SK-N-SH treated with all-trans-retinoic acid at 6 μM for 48 hours (cell line): ENCODE measurements around the gene USP49.

Experiments
- ATAC-seq: fragments of 200-7000 bp; cut with Tn5 transposase; 3 replicates; pipeline ENCODE4 v1.9.1; 2020; ENCODE audit warnings: mild to moderate bottlenecking, moderate library complexity
- ARNTL ChIP-seq: fragments of 450-650 bp; formaldehyde crosslinking; IDR thresholded peaks from 2 replicates; pipeline ENCODE4 v1.5.0; 2020; ENCODE audit warnings: low read depth, mild to moderate bottlenecking, moderate library complexity, borderline replicate concordance
- CREB5 ChIP-seq: fragments of 250-450 bp; sonication (Bioruptor Pico); IDR thresholded peaks from 2 replicates; pipeline ENCODE4 v1.5.1; 2020; ENCODE audit warnings: low read depth, mild to moderate bottlenecking, moderate library complexity
- CSRNP3 ChIP-seq: fragments of 250-450 bp; sonication (Bioruptor Pico); IDR thresholded peaks from 2 replicates; pipeline ENCODE4 v1.5.1; 2021; ENCODE audit warnings: mild to moderate bottlenecking, moderate library complexity
- ESRRG ChIP-seq: fragments of 250-450 bp; sonication (Bioruptor Pico); IDR thresholded peaks from 2 replicates; pipeline ENCODE4 v1.6.1; 2021; ENCODE audit warnings: mild to moderate bottlenecking
- GLIS3 ChIP-seq: fragments of 250-450 bp; sonication (Bioruptor Pico); IDR thresholded peaks from 2 replicates; pipeline ENCODE4 v1.5.0; 2020; ENCODE audit warnings: mild to moderate bottlenecking, moderate library complexity
- ISL1 ChIP-seq: fragments of 250-450 bp; sonication (Bioruptor Pico); IDR thresholded peaks from 2 replicates; pipeline ENCODE4 v2.1.2; 2022; ENCODE audit warnings: mild to moderate bottlenecking, moderate library complexity
- OSR1 ChIP-seq: fragments of 250-450 bp; sonication (Bioruptor Pico); IDR thresholded peaks from 2 replicates; pipeline ENCODE4 v1.8.0; 2022; ENCODE audit warnings: moderate library complexity, mild to moderate bottlenecking, inconsistent platforms
- PATZ1 ChIP-seq: fragments of 250-450 bp; sonication (Bioruptor Pico); IDR thresholded peaks from 2 replicates; pipeline ENCODE4 v1.8.0; 2020; ENCODE audit warnings: mild to moderate bottlenecking, moderate library complexity, borderline replicate concordance
- POU6F1 ChIP-seq: fragments of 250-450 bp; sonication (Bioruptor Pico); IDR thresholded peaks from 2 replicates; pipeline ENCODE4 v1.8.0; 2021; ENCODE audit warnings: low read depth, mild to moderate bottlenecking, moderate library complexity, borderline replicate concordance
- PPARA ChIP-seq: fragments of 250-450 bp; sonication (Bioruptor Pico); IDR thresholded peaks from 2 replicates; pipeline ENCODE4 v1.5.0; 2020; ENCODE audit warnings: mild to moderate bottlenecking, borderline replicate concordance
- RARB ChIP-seq: fragments of 250-450 bp; sonication (Bioruptor Pico); IDR thresholded peaks from 2 replicates; pipeline ENCODE4 v1.8.0; 2021; ENCODE audit warnings: mild to moderate bottlenecking, moderate library complexity
- SNAI2 ChIP-seq: fragments of 250-450 bp; sonication (Bioruptor Pico); IDR thresholded peaks from 2 replicates; pipeline ENCODE4 v1.5.0; 2020; ENCODE audit warnings: mild to moderate bottlenecking, moderate library complexity
- TCF4 ChIP-seq: fragments of 250-450 bp; sonication (Bioruptor Pico); IDR thresholded peaks from 2 replicates; pipeline ENCODE4 v1.8.0; 2021; ENCODE audit warnings: mild to moderate bottlenecking, moderate library complexity, borderline replicate concordance
- TOX ChIP-seq: fragments of 250-450 bp; sonication (Bioruptor Pico); IDR thresholded peaks from 2 replicates; pipeline ENCODE4 v1.8.0; 2021; ENCODE audit warnings: mild to moderate bottlenecking, moderate library complexity, borderline replicate concordance
- ZC3H10 ChIP-seq: fragments of 250-450 bp; sonication (Bioruptor Pico); IDR thresholded peaks from 2 replicates; pipeline ENCODE4 v1.5.1; 2021; ENCODE audit warnings: mild to moderate bottlenecking, moderate library complexity
- ZFP30 ChIP-seq: fragments of 450-650 bp; formaldehyde crosslinking; IDR thresholded peaks from 2 replicates; pipeline ENCODE4 v1.5.0; 2022; ENCODE audit warnings: mild to moderate bottlenecking, moderate library complexity
- ZNF565 ChIP-seq: fragments of 450-650 bp; formaldehyde crosslinking; conservative IDR thresholded peaks from 2 replicates; pipeline ENCODE4 v1.5.0; 2020; ENCODE audit warnings: low read depth, mild to moderate bottlenecking, moderate library complexity
- ZNF70 ChIP-seq: fragments of 450-650 bp; formaldehyde crosslinking; IDR thresholded peaks from 2 replicates; pipeline ENCODE4 v1.5.0; 2020; ENCODE audit warnings: mild to moderate bottlenecking, moderate library complexity
- ZNF8 ChIP-seq: fragments of 450-650 bp; formaldehyde crosslinking; IDR thresholded peaks from 2 replicates; pipeline ENCODE4 v1.5.0; 2020; ENCODE audit warnings: mild to moderate bottlenecking, moderate library complexity

USP49 gene

GRCh38 chr6:41909727-41910126 is 14.6 kb upstream of the USP49 start (continued):
- TF ChIP-seq POU6F1 (CRISPR knock-in tag) (no peak), SNAI2 (no peak), ZNF8 (CRISPR knock-in tag) (no peak), ZNF565 (CRISPR knock-in tag) (no peak), ZFP30 (CRISPR knock-in tag) (no peak), TCF4 (CRISPR knock-in tag) (no peak), PPARA (CRISPR knock-in tag) (no peak)

- TF ChIP-seq ZFP30 (CRISPR knock-in tag), result no peak
- no peak for TF ChIP-seq ISL1
- TF ChIP-seq POU6F1 (CRISPR knock-in tag), result no peak
- TF ChIP-seq OSR1 (CRISPR knock-in tag), result no peak
- no peak for TF ChIP-seq CSRNP3
- TF ChIP-seq ESRRG (CRISPR knock-in tag), result no peak
- no peak for TF ChIP-seq TCF4 (CRISPR knock-in tag)
- no peak for TF ChIP-seq CREB5 (CRISPR knock-in tag)
These were observed 6.8 kb upstream of the USP49 start for GRCh38 chr6:41901882-41902519.

GRCh38 chr6:41900861-41901260 is 5.7 kb upstream of the USP49 start:
- TF ChIP-seq GLIS3 (no peak), CREB5 (CRISPR knock-in tag) (no peak), TOX (CRISPR knock-in tag) (no peak), ZNF70 (CRISPR knock-in tag) (no peak), PPARA (CRISPR knock-in tag) (no peak), ESRRG (CRISPR knock-in tag) (no peak), SNAI2 (no peak), PATZ1 (CRISPR knock-in tag) (no peak), ZNF8 (CRISPR knock-in tag) (no peak), ARNTL (no peak), RARB (CRISPR knock-in tag) (no peak), ZC3H10 (no peak), POU6F1 (CRISPR knock-in tag) (no peak), OSR1 (CRISPR knock-in tag) (no peak)
- ATAC-seq, result no peak

More at GRCh38 chr6:41901882-41902519, 6.8 kb upstream of the USP49 start:
- no peak for ATAC-seq
